Activated T-helper 9 cell treated with anti-CD3 and anti-CD28 coated beads, Interleukin-2, amount 50 U/mL, for 16 hours (primary cell): ENCODE measurements around the gene SMARCD3.

Experiments used
- DNase-seq: peaks from one replicate; pipeline ENCODE4 v3.0.0-alpha.2; 2020; ENCODE audit warnings: low read depth

SMARCD3 gene

DNA sequence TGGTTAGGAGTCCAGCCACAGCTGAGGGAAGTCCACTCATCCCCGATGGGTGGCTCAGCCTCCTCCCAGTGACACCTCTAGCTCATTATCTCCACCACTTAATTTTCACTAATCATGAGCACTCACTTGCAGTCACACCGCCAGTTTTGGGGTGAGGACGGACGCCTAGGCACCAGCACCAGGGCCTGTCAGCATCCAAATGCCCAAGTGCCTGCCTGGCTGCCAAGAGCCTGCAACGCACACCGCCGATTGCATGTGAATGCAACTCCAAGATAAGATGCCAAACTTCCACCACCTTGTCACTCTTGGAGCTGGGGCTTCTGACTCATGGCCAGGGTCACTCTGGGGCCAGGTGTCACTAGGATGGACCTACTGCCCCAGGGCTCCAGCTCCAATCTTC is 24.4 kb upstream of the SMARCD3 start:
- no peak for DNase-seq

GRCh38 chr7:151272405-151272804 is 23.9 kb upstream of the SMARCD3 start:
- DNase-seq: no peak

GRCh38 chr7:151271699-151272355 is 23.3 kb upstream of the SMARCD3 start:
- no peak for DNase-seq

DNA sequence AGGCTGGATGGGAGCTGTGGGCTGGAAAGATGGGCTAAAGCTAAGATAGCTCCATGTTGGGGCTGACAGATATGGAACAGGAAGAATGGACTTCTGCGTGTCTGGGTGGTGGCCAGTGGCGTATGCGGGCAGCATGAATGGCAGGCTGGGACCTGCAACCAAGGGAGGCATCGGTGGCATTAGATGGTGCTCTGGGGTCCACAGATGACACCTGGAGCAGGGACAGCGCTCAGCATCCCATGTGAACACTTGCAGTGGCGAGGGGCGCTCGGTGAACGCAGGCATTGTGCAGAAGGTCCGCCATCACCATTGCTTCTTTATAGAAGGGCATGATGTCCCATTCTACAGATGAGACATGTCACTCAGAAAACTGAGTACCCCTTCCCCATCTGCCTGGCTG is 21.0 kb upstream of the SMARCD3 start:
- DNase-seq: no peak

DNA sequence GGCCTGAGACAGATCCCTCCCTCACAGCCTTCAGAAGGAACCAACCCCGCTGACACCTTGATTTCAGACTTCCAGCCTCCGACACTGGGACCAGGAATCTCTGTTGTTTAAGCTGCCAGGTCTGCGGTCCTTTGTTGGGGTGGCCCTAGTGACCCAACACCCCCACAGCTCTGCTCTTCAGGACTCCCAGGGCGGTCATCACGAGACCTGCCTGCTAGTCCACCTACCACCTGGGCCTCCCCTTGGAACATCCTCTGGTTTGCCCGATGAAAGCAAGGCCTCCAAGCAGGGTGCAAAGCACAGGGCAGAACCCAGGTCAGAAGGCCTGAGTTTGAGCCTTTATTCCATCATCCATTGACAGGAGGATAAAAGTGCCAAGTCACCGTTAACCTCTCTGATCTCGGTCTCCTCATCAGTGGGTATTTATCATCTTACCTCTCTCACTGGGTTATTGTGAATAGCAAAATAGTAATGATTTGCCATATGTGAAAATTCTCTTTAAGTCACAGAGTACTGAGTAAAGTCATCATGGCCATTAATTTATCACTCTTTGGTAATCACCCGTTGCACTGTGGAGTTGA is 16.9 kb upstream of the SMARCD3 start:
- no peak for DNase-seq

GRCh38 chr7:151264615-151265014 is 16.1 kb upstream of the SMARCD3 start:
- DNase-seq: no peak

GRCh38 chr7:151261529-151261928 is 13.0 kb upstream of the SMARCD3 start:
- no peak for DNase-seq

DNA sequence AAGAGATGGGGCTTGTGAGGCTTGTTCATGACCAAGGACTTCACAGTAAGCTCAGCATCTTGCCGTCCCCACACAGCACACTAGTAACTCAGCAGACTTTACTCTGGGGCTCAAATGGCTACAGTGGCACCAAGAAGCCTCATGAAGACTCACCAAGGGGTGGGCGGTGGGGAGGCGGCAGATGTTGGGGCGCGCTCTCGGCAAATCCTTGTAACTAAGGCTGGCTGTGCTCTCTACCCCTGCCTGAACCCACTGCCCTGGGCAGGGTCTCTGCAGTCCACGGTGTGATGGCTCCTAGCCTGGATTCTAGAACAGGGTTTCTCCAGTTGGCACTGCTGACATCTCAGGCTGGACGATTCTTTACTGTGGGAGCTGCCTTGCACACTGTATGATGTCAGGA is 12.4 kb upstream of the SMARCD3 start:
- DNase-seq: no peak

DNA sequence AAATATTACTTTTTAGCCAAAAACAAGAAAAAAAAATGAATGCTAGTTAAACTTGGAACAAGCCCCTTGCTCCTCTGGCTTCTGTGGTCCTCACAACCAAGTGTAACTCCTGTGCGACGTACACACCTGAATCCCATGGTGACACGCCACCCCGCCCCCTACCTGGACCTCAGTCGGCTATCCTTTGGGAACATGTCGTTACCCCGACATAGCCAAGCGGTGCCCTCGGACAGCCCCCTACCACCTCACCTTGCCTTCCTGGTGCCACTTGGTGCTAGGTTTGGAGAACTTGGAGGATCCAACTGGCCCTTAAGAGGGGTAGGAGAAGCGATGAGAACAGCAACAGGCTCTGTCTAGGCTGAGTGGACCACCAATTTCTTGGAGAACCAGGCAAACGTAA is 12.0 kb upstream of the SMARCD3 start:
- DNase-seq: no peak

- no peak for DNase-seq
These were observed 9.5 kb upstream of the SMARCD3 start for GRCh38 chr7:151257990-151258389.

DNA sequence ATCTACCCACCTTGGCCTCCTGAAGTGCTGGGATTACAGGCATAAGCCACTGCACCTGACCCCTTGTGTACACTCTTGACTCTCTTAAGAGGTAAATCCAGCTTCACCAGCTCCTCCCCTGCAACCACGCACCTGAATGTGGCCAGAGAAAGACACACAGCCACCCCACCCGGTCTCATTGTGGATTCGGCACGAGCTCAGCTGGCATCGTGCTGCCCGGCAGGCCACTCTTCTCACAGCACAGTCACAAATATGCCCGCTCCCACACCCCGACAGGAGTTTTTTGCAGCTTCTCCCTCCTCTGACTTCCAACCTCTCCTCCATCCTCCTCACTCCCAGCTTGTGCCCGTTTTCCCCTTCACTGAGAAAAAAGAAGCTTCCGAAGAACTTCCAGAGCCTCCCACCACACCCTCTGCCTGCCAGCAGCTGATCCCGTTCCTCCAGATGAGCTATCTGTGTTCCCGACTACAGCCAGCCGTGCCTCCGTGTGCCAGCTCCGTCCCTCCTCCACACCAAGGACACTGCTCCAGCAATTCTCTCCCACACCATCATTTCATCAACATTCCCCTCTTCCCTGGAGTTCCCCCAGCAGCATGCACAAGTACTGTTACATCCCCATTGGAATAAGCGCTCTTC is 8.0 kb upstream of the SMARCD3 start:
- no peak for DNase-seq

GRCh38 chr7:151255390-151255789 is 6.9 kb upstream of the SMARCD3 start:
- no peak for DNase-seq

- DNase-seq: no peak
These were observed 6.4 kb upstream of the SMARCD3 start for GRCh38 chr7:151254851-151255250.

- no peak for DNase-seq
These were observed 5.8 kb upstream of the SMARCD3 start for GRCh38 chr7:151254316-151254715.

DNA sequence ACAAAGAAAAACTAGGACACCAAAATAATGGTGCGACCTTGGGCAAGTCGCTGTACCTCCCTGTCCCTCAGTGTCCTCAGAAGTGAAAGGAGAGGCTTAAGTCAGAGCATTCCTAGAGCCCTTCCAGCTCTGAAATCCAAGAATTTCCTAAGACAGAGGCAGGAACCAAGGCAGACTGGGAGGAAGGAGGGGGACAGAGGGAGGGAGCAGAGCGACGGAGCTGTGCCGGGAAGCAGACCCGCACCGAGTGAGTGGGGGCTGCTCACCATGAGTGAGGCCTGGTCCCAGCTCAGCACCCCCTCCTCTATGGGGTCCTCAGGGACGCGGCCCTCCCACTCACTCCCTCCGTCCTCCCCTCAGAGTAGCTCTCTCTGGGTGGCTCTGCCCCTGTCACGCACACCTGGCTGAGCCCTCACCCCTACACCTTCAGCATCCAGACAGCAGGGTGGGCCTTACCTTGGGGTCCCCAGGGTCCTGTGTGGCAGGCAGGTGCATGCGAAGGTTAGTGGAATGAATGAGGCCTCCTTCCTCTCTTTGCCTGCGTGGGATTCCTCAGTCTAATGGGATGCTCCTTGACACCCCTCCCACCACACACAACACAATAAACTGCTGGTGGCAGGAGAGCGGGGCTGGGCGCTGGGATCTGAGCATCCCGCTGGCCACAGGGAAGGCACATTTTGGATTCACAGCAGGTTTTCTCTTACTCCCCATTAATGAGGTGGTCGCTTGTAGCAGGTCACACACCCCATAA is 4.6 kb upstream of the SMARCD3 start:
- no peak for DNase-seq

DNA sequence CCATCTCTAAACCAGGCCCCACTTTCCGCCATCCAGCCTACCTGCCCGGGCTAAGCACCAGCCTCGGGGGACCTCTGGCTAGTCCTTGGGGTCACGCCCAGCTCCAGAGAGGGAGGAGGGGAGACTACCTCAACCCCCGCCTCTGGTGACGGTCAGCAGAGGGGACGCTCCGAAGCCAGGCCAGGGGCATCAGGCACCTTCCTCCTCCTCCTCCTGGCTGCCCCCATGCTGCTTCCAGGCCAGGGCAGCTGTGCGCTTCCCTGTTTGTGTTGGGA is 4.0 kb upstream of the SMARCD3 start:
- DNase-seq: no peak

DNA sequence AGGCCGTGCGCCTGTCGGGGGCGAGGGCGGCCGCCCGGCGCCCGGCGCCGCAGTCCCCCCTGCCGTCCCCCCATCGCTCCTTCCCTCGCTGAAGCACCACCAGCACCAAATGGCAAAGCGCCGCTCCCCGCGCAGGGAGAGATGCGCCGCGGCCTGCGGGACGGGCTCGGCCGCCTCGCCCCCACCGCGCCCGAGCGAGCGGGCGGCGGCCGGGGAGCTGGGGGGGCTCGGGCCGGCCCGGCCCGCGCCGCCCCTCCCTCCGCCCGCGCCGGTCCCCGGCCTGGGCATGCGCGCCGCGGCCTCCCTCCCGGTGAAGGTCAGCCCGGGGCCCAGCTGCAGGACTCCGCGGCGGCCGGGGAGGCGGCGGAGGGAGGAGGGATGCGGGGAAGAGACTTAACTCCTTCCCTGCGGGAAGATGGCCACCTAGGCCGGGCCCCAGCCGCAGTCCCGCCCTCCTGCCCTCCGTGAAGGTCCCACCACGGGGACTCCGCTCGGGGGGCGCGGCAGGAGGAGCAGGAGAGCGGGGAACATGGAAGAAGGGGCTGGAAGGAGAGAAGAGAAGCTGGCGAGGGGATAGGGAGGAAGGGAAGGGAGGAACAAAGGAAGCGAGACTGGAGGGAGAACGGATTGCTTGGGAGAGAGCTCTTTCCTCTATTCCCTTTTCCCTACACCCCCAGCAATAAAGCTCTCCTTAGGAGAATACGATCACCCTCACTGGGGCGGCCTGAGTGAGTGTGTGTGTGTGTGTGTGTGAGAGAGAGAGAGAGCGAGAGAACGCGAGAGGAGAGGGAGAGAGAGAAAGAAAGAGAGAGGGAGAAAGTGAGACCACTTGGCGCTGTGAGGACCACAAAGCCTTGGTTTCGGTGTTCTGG is 3.4 kb upstream of the SMARCD3 start:
- no peak for DNase-seq

- no peak for DNase-seq
These were observed 2.8 kb upstream of the SMARCD3 start for GRCh38 chr7:151251328-151251688.

GRCh38 chr7:151250181-151251132 is 2.0 kb upstream of the SMARCD3 start:
- DNase-seq: no peak

DNA sequence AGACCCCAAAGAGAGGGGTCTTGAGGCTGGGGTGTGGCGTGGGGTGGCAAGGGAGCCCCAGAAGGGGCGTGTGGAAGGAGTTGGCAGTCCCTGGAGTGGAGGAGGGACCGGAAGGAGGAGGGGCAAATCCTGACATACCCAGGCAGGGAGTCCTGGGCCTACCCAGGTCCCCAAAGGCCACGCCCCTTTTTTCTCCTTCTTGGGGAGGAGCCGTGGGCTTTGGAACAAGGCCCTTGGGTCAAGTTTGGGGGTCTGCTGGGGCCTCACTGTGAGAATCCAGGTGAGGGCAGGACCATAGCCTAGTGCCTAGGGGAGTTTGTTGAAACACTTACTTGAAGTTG is 1.2 kb upstream of the SMARCD3 start:
- DNase-seq: no peak

DNA sequence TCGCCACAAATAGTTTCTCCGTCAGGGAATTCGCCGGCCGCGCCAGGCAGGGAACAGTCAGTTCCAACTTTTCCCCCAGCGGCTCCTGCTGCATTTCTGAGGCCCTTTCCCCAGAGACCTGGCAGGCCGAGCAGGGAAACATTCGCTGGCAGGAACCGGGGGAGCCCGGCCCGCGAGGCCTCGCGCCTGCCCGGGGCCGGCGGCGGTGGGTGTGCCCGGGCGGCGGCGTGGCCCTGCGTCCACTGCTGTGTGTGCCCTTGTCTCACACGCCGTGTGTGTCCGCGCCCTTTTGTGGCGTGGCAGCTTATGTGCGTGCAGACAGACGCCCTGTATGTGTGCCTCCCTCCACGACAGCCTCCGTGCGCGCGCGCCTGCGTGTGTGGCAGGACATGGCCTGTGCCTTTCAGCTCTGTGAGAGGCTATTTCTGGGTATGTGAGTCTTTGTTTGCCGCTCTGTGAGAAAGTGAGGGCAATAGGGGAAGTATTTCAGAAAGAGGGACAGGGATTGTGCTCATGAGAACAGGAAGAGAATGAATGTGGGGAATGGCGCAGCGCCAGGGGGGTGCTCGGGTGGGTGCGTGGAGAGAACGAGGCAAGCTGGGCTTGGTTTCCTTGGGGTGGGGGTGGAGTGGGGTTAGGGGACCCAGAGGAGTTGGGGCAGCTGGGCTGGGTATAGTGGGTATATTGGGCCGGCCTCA is 689 bp upstream of the SMARCD3 start:
- no peak for DNase-seq
